GM10847 (cell line): ENCODE data around the gene PTK7.

Source experiments
- POLR2A ChIP-seq: IDR thresholded peaks from 2 replicates; pipeline ENCODE4 v1.6.1; 2011; ENCODE audit not compliant: insufficient read length; ENCODE audit errors: extremely low read depth

PTK7 gene

DNA sequence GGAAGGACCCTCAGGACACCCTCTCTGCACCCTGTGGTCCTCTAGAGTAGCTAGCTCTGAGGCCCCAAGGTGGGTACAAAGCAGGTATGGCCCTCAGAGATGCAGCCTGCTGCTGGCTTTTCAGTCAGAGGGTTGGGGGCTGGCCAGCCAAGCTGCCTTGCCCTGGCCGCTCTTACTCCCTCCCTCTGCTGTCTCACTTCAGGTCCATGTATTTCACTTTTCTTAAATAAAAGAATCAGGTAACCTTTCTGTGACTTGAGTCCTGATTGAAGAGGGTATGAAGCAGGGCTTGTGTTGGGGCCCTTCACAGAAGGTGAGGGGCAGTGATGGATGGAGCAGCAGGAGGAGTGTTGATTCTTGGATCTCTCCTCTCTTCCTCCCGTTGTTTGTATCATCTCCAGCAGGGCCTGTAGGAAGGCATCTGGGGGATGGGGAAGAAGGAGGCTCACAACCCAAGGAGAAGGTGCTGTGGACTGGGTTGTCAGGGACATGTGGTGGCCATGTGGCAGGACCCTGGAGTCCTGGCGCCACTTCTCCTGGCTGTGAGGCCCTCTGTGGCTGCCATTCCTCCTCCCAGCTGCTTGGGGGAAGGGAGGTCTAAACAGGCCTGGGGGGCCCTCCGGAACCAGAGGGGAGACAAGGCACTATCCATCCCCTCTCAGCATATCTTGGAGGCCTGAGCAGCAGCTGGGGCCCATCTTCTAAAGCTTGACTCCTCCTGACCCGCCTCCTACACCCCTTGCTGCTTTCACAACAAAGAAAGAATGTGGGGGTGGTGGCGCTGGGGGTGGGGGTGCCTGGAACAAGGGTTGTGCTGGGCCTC is 1.1 kb upstream of the PTK7 start:
- TF ChIP-seq POLR2A: no peak

DNA sequence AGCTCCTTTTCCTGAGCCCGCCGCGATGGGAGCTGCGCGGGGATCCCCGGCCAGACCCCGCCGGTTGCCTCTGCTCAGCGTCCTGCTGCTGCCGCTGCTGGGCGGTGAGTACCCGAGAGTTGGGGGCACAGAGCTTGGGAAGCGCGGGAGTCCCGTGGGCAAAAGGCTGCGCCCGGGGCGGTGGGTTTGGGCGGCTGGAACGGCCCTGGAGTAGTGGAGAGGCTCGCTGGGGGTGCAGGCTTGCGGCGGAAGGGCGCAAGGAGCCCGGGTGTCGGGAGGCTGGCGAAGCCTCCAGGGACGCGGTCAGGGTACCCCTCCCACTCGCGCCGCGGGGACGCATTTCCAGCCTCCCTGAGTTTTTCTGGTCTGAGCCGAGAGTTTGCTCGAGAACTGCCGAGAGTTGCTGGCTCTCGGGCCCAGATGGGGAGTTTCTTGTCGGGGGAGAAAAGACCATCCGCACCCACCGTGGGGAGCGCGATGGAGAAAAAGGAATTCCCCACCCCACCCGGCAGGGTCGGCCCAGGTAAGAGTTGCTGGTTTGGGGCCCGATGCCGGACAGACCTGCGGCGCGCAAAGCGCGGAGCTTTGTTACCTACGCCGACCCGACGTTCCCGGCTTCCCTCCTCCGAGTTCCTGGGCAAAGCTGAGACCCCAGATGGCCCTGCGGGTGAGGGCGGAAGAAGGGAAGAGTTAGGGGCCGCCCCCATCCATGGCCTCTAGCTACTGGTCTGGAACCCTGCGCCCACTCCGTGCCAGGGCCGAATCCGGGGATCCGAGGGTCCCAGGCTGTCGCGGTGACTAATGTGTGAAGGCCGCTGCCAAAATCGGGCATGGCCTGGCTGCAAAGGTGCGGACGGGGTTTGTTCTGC is 584 bp downstream of the PTK7 start:
- no peak for TF ChIP-seq POLR2A

DNA sequence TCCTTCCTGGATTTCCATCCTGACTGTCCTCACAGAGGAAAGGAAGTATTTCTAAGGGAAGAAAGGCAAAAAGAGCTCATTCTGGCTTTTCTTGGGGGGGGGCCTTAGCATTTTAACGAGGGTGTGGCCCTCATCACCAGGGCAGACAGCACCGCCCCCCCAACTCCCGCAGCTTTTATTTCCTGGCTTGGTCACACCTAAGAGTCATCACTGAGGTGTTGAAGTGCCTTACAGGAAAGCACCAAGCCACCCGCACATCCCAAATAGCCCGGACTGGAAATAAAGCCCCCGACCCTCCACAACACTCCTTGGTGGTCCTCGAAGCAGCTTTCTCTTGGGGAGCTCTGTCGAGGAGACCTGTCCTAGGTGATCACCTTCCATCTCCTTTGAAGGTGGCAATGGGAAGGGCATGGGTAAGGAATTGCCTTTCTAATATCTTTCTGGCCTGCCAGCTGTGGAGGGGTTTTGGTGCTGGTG is 1.3 kb downstream of the PTK7 start:
- no peak for TF ChIP-seq POLR2A

DNA sequence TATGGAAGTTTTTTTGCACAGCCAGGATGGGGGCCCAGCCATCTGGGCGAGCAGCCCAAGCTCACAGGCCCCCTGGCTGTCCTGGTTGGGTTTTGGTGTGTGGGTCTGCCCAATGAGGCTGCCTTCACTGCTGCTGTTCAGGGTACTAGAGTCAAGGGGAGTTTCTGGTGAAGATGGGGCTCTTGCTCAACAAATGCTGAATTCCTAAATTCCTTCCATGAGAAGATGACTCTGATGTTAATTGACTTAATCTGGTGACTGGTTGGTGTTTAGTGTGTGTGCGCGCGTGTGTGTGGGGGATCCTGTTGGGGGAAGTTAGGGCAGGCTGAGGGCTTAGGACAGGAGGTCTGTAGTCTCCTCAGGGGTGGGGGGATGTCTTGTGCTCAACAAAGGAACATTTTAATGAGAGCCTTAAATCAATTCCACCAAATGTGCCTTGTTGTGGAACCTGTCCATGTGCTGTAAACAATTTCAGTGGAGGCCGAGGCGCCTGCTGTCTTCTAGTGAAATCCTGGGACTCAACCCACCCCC is 1.9 kb downstream of the PTK7 start:
- no peak for TF ChIP-seq POLR2A

DNA sequence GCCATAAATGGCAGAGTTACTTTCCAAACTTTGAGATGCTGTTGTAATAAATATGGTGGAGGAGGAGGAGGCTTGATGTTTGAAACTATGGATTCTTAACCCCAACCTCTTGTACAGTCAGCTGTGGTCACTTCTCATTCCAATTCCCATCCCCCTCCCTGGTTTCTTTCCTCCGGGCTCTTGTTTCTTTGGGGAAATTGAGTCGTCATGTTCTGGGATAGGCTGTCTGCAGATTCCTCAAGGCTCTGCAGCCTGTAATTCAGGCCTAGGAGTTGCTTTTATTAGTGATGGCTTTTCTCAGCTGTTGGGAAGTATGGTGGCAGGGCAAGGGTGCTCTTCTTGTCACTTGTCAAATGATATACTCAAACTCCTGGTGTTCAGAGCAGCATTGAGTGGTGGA is 2.6 kb downstream of the PTK7 start:
- no peak for TF ChIP-seq POLR2A

DNA sequence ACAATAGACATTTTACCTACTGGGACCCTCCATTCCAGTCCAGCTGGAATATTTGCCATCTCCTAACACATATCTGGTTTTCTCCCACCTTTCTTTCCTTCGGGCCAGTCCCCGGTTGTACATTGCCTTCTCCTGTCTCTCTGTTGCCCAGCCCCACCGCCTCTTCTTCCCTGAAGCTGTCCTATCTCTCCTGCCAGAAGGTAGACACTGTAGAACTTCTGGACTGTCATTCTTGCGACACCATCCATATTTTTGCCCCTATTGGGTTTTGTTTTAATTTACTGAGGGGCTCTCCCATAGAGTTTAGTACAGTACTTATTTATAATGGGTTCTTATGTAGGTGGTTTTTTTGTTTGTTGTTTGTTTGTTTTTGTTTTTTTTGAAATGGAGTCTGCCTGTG is 4.9 kb downstream of the PTK7 start:
- no peak for TF ChIP-seq POLR2A

DNA sequence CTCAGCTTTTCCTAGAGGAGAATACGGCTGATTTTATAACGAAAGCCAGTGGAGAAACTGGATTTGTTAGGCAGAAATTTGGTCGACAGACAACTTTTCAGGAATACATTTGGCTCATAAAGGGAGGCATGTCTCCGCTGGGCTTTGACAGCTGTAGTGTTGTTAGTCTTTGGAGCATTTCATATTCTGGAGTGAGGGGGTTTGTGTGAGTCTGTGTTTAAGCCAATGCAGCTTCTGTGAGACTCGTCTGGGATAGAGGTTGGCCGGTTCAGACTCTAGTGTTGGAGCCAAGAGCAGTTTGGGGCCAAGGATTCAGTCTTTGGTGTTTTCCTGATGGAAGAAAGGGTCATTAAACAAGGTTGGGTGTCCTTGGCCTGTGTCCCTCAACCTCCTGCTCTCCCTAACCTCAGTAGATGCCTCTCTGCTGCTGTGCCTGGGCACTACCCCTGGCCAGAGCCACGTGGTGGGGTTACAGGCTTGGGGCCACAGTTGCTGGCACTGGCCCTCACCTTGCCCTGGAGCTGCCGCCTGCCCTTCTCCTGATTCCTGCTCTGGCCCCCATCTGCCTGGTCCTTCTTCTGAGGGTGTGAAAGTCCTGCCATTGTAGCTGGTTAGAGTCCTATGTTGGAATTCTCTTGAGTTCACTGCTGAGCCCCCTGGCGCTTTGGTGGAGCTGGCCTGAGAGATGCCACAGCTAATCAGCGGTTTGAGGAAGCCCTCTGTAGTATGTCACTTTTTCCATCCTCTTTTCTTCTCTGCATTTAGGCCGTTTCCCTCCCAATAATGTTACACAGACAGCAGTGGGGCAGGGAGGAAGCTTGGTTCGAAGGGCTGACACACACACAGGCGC is 6.9 kb downstream of the PTK7 start:
- TF ChIP-seq POLR2A: no peak

DNA sequence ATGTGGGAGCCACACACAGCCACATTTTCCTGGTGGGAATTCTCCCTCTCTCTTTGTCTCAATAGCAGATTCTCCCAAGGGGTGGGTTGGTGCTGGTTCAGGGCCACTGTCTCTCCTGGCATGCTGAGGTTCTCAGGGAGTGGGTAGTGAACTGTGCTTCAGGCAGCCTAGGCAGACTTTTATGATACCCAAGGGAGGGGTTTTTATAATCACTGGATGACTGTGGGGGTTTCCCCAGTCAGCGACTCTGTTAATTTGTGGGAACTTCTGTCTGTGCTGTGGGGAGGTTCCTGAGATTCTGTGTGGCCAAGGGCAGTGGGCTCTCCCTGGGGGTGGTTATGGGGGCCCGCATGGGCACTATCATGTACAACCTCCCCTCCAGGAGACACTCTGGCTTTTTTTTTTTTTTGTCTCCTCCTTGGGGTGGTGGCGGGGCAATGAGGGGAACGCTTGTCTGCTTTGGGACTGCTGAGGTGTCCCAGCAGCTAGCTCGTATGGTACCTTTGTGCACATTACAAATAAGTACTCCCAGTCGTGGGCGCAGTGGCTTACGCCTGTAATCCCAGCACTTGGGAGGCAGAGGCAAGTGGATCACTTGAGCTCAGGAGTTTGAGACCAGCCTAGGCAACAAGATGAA is 10.0 kb downstream of the PTK7 start:
- no peak for TF ChIP-seq POLR2A

DNA sequence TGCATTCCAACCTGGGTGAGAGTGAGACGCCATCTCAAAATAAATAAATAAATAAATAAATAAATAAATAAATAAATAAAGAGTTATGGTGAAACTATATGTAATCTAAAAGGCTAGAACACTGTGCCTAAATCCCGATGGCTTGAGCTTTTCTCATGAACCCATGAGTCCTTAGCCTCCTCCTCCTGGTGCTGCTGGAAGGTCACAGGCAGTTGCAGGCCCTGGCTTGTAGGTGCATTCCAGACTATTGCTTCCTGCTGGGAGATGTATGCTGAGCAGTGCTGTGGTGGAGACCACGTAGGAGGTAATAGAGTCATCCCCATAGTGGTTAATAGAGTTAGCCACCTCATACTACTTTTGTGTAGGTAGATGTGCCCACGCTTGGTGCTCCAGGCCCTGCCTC is 12.5 kb downstream of the PTK7 start:
- no peak for TF ChIP-seq POLR2A

DNA sequence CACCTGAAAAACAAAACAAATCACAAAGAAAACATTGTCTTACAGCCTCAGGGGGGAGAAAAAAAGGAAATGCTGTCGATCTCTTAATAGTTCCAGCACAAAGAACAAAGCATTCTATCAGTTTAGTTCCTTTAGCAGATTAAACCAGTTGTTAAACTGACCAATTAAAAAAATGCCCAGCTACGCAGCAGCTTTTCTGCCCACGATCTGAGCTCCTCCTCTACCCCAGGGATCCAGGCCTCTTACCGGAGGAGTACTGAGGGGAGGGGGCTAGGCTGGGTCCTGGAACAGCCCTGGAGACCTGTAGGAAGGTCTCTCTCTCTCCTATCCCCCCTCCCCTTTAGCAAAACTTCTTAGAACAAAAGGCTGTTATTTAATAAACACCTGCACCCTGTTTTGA is 13.4 kb downstream of the PTK7 start:
- no peak for TF ChIP-seq POLR2A

DNA sequence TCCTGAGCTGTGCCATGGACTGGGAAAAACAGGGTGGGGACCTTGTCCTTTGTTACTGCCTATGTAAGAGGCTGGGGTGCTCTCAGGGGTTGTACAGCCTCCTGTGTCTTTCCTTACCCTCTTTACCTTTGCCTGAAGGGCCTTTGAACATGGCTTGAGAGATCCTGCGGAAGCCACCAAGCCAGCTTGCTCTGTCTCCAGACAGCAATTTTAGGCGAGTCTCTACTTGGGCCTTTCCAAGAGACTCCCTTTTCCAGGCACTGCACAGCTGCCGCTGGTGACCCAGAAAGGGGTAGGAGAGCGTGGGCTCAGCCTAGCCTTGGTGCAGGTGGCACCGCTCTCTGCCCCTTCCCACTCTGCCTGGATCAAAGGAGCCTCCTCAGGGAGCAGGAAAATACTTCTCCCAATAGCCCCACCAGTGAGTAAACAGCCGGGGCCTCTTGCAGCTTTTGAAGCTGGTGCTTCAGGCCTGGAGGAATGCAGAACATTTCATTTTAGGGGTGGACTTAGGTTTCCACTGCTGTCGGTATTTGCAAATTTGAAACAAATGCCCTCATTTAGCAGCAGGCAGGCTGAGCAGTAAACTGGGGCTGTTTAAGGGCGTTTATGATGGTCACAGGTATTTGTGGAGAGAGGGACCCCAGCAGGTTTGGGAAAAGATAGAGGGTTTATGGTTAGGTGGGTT is 13.9 kb downstream of the PTK7 start:
- TF ChIP-seq POLR2A: no peak

DNA sequence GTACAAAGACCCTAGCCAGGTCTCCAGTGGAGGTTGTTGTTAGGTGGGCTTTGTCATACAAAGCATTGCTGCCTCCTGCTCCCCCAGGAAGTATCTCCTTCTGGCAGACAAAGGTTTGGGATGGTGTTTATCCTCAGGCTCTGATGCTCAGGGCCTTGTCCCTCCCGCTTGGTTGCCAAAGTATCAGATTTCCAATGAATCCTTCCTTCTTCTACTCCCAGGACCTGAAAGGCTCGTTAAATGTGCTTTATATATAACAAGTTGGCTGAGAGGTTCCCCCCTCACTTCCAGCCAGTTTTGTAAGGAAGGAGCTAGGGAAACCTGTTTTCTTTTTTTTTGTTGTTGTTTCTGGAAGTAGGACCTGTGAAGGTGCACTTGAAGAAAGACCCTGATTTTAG is 14.4 kb downstream of the PTK7 start:
- no peak for TF ChIP-seq POLR2A

DNA sequence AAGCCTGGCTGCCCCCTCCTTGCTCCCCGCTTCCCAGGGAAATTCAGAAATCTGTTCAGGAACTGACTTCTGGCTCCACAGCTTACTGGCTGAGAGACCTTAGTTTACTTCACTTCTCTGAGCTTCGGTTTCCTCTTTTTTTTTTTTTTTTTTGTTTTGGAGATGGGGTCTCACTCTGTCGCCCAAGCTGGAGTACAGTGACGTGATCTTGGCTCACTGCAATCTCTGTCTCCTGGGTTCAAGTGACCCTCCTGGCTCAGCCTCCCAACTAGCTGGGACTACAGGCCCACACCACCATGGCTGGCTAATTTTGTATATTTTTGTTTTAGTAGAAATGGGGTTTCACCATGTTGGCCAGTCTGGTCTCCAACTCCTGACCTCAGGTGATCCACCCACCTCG is 14.9 kb downstream of the PTK7 start:
- TF ChIP-seq POLR2A: no peak

DNA sequence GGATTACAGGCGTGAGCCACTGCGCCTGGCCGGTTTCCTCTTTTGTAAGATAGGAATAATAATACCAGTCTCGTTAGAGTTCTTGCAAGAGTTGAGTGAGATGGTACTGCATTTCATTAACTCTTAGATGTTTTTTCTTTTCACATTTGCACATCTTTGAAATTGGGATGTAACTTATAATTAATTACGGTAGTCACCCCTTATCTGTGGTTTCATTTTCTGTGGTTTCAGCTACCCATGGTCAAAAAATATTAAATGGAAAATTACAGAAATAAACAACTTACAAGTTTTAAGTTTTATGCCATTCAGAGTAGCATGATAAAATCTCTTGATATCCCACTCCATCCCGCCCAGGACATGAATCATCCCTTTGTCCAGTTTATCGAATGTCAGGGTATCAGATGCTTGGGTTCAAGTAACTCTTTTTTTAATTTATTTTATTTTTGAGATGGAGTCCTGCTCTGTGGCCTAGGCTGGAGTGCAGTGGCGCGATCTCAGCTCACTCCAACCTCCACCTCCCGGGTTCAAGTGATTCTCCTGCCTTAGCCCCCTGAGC is 15.4 kb downstream of the PTK7 start:
- no peak for TF ChIP-seq POLR2A

DNA sequence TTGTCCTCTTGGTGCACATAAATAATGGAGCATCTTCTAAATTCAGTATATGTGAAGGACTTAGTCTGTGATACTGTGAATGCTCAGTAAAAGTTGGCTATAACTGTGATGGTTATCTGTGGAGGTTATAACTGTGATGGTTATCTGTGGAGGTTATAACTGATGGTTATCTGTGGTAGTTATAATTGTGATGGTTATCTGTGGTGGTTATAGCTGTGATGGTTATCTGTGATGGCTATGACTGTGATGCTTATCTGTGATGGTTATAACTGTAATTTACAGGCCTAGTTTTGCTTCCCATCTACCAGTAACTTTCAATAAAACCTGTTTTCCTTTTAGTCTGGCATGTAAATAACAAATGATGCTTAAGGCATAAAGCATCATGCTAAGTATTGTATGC is 16.5 kb downstream of the PTK7 start:
- TF ChIP-seq POLR2A: no peak
